A673 (cell line): ENCODE measurements around the gene PROM1.

Source experiments
- CTCF ChIP-seq: fragments of 300-800, 200-600 bp; sonication (generic); conservative IDR thresholded peaks from 2 replicates; pipeline ENCODE4 v1.5.1; 2017; ENCODE audit warnings: low read depth, mild to moderate bottlenecking, antibody characterized with exemption, low read length, moderate library complexity, mixed read lengths
- EZH2 ChIP-seq: fragments of 200-600 bp; sonication (generic); IDR thresholded peaks from 2 replicates; pipeline ENCODE4 v1.6.1; 2017; ENCODE audit warnings: borderline replicate concordance, low read depth, mild to moderate bottlenecking, mixed read lengths, antibody characterized with exemption, low read length; ENCODE audit not compliant: poor library complexity, severe bottlenecking

GRCh38 chr4:15961781-15962510 lies 121.9 kb downstream of the PROM1 start:
- TF ChIP-seq CTCF: no peak
- no peak for TF ChIP-seq EZH2
